ENCODE data around the gene RFXAP. TPM values are rescaled to one million over a fixed set of nuclear protein-coding genes. Genes with fewer than 3 reads are reported as not detected.

The RFXAP gene
- total and polyA plus RNA-seq, 9 of the 15 experiments (the other 6 are each of a cell fraction or from before 2014, with no cell fraction given) = 2.1 to 9.7 (median 2.9) TPM

- TF ChIP-seq ARID4B (CRISPR knock-in tag; IDR thresholded peaks at IDR 0.05) = no peak
These were observed 15.3 kb downstream of the RFXAP start (continued) for GRCh38 chr13:36834299-36834698.

- no peak for ATAC-seq
- no peak overlapping the region for H3K4me3 ChIP-seq
- no peaks in the 10 kb centered on the region for H3K4me1 ChIP-seq (replicated peaks in 1 of 2; ENCODE audit: control insufficient read depth in 2 of 2, insufficient read depth in 2 of 2, low read length in 2 of 2)
- TF ChIP-seq THRAP3 (IDR thresholded peaks at IDR 0.05; ENCODE audit: borderline replicate concordance) = no peak
- no peak for TF ChIP-seq HES1 (IDR thresholded peaks at IDR 0.05; ENCODE audit: low read depth)
- no peak for TF ChIP-seq SMAD4 (CRISPR knock-in tag; conservative IDR thresholded peaks at IDR 0.05)
- TF ChIP-seq NONO (IDR thresholded peaks at IDR 0.05; ENCODE audit: low read depth in 2 of 2, low read length in 1 of 2) = no peak
- TF ChIP-seq ASH1L (IDR thresholded peaks at IDR 0.05; ENCODE audit: borderline replicate concordance, low read depth, partially characterized antibody) = no peak
- no peak for TF ChIP-seq STAG1 (CRISPR knock-in tag; IDR thresholded peaks at IDR 0.05; ENCODE audit: borderline replicate concordance)
- TF ChIP-seq CBX2 (IDR thresholded peaks at IDR 0.05; ENCODE audit: insufficient read depth, low read length, poor library complexity, severe bottlenecking) = no peak
- no peaks in the 10 kb centered on the region for H3K27me3 ChIP-seq (ENCODE audit: control insufficient read depth in 2 of 2, insufficient read depth in 2 of 2, low read length in 2 of 2)
- FAIRE-seq = no peak
- ChIA-PET CTCF (ENCODE audit: low intra/inter-chr PET ratio) (no interaction called here), POLR2A (interaction anchor here (0.7 to 0.8 kb wide), 2 partner anchors 11 to 55 kb away, joined by 3 to 4 read pairs; no protein-coding TSS in a partner anchor)
- H3K27ac ChIP-seq (ENCODE audit: extremely low read depth, low read depth, low read length) = no peak overlapping the region
- no peaks in the 10 kb centered on the region for H3K36me3 ChIP-seq (ENCODE audit: control insufficient read depth, insufficient read depth, low read length)
- intact Hi-C loops (cut with micrococcal nuclease) (loop anchor here (10.0 kb wide), 1 partner anchor 553 kb away; no protein-coding TSS in a partner anchor), in situ Hi-C loops (cut with MboI) (loop anchor here (25.0 kb wide), 1 partner anchor 425 kb away; no protein-coding TSS in a partner anchor)
- no peak overlapping the region for H2AFZ ChIP-seq (ENCODE audit: low read depth, low read length)
- no peak overlapping the region for H3K4me2 ChIP-seq (ENCODE audit: insufficient read depth, low read length)
- no peak for DNase-seq (ENCODE audit: extremely low read depth in 1 of 4, low spot score in 3 of 4)
- WGBS (ENCODE audit: insufficient coverage, low coverage, missing lambda C conversion rate) = 58% methylated on average over 4 of the region's 4 CpGs
- no peaks in the 10 kb centered on the region for H4K20me1 ChIP-seq (replicated peaks; ENCODE audit: control insufficient read depth, insufficient read depth, low read length)
- H3K9me3 ChIP-seq (replicated peaks; ENCODE audit: control insufficient read depth, insufficient read depth, low read depth, low read length) = no peaks in the 10 kb centered on the region
- no peaks in the 10 kb centered on the region for H3K79me2 ChIP-seq (ENCODE audit: control insufficient read depth, insufficient read depth, low read length)
- H3K9ac ChIP-seq (ENCODE audit: insufficient read depth in 1 of 2, low read depth in 2 of 2, low read length in 2 of 2) = no peak overlapping the region
- BruUV-seq (replicated peaks) = no TSS peak
- H3K9me1 ChIP-seq (ENCODE audit: control insufficient read depth, insufficient read depth, low read length) = no peaks in the 10 kb centered on the region
These were observed 18.5 kb downstream of the RFXAP start for GRCh38 chr13:36837354-36838092.
